HCT116 (cell line): ENCODE results near the gene SF1. TPM values are rescaled to one million over a fixed set of nuclear protein-coding genes. Genes with fewer than 3 reads are reported as not detected.

ENCODE experiments used
- ATAC-seq: fragments of 200-7000 bp; cut with Tn5 transposase; 2 replicates; pipeline ENCODE4 v1.9.1; 2020; ENCODE audit warnings: mild to moderate bottlenecking, moderate library complexity
- BruUV-seq: library from RNA; stranded (reverse); fragments of 400-500 nt; replicated peaks from 2 replicates; lab custom pipeline; 2021; lab: Mats Ljungman, UMichigan
- CTCF ChIA-PET: fragments of 300-600 bp; sonication (Branson Sonifier 250); formaldehyde crosslinking; loops from one replicate; lab custom pipeline; 2021; ENCODE audit warnings: antibody characterized with exemption; lab: Charles Lee
- POLR2A ChIA-PET: fragments of 300-600, 350-600 bp; sonication (Branson Sonifier 250); formaldehyde crosslinking; loops from one replicate; lab custom pipeline; 2021; ENCODE audit warnings: antibody characterized with exemption; lab: Charles Lee
- RAD21 ChIA-PET, 2 experiments: fragments of 300-600 bp; sonication (Branson Sonifier 250); formaldehyde crosslinking; loops; one replicate each; lab custom pipeline; 2023; ENCODE audit warnings: low total read pairs in 2 of 2; ENCODE audit not compliant: uncharacterized antibody in 2 of 2, unreplicated experiment in 2 of 2, low non-redundant PET in 1 of 2; lab: Charles Lee
- DNase-seq: peaks from one replicate; pipeline ENCODE4 v3.0.0-alpha.2; 2010; ENCODE audit warnings: low read depth, low spot score
- H2AFZ ChIP-seq: fragments of 200-600 bp; shearing (Covaris generic), sonication (generic); 2 replicates; pipeline ENCODE4 v1.6.1; 2017; ENCODE audit warnings: low read depth, mixed run types, mixed read lengths, antibody characterized with exemption, low read length; ENCODE audit not compliant: poor library complexity, severe bottlenecking
- H3K27ac ChIP-seq: 2 replicates; pipeline ENCODE4 v1.5.1; 2012; ENCODE audit warnings: low read depth, low read length
- H3K27me3 ChIP-seq: fragments of 200-600 bp; sonication (generic); 2 replicates; pipeline ENCODE4 v1.6.1; 2016; ENCODE audit warnings: mixed run types, low read length, mixed read lengths; ENCODE audit not compliant: insufficient read depth
- H3K36me3 ChIP-seq, 2 experiments: fragments of 200-500 bp in 1 of 2; fragments of 200-600 bp in 1 of 2; sonication (Bioruptor generic) in 1 of 2; sonication (generic) in 1 of 2; 2 replicates each; pipeline versions ENCODE4 v1.5.1 to v1.6.1; 2014 to 2016; ENCODE audit warnings: low read length in 2 of 2, inconsistent platforms in 1 of 2, mixed read lengths in 1 of 2, mixed run types in 1 of 2; ENCODE audit not compliant: insufficient read depth in 2 of 2, control insufficient read depth in 1 of 2
- H3K4me1 ChIP-seq, 2 experiments: fragments of 200-600 bp in 1 of 2; sonication (generic) in 1 of 2; 2 replicates each; pipeline versions ENCODE4 v1.5.1 to v1.6.1; 2012 to 2017; ENCODE audit warnings: low read length in 2 of 2, inconsistent platforms in 1 of 2, mild to moderate bottlenecking in 1 of 2, mixed read lengths in 1 of 2, mixed run types in 1 of 2, moderate library complexity in 1 of 2; ENCODE audit not compliant: insufficient read depth in 2 of 2, control insufficient read depth in 1 of 2
- H3K4me2 ChIP-seq: fragments of 200-600 bp; sonication (generic); 2 replicates; pipeline ENCODE4 v1.6.1; 2017; ENCODE audit warnings: mixed run types, low read length, mixed read lengths
- H3K4me3 ChIP-seq, 2 experiments: fragments of 200-600 bp in 1 of 2; sonication (generic) in 1 of 2; replicated peaks in 1 of 2; 2 replicates each; pipeline ENCODE4 v1.5.1; 2011 to 2016; ENCODE audit warnings: low read length in 2 of 2, control low read depth in 1 of 2, low read depth in 1 of 2, mild to moderate bottlenecking in 1 of 2, mixed read lengths in 1 of 2, mixed run types in 1 of 2
- H3K79me2 ChIP-seq: fragments of 200-600 bp; sonication (generic); 2 replicates; pipeline ENCODE4 v1.6.1; 2017; ENCODE audit warnings: mild to moderate bottlenecking, mixed run types, low read length, moderate library complexity, mixed read lengths; ENCODE audit not compliant: insufficient read depth
- H3K9ac ChIP-seq: fragments of 200-600 bp; sonication (generic); 2 replicates; pipeline ENCODE4 v1.6.1; 2016; ENCODE audit warnings: low read length, mixed read lengths
- H3K9me2 ChIP-seq: fragments of 200-600 bp; sonication (generic), shearing (Covaris generic); 2 replicates; pipeline ENCODE4 v1.6.1; 2017; ENCODE audit warnings: mixed run types, mild to moderate bottlenecking, moderate library complexity; ENCODE audit not compliant: insufficient read depth
- H3K9me3 ChIP-seq, 2 experiments: fragments of 200-500 bp in 1 of 2; fragments of 200-600 bp in 1 of 2; sonication (Bioruptor generic) in 1 of 2; sonication (generic) in 1 of 2; 2 replicates each; pipeline ENCODE4 v1.6.1; 2014 to 2017; ENCODE audit warnings: low read length in 2 of 2, mixed read lengths in 2 of 2, inconsistent platforms in 1 of 2, low read depth in 1 of 2, mild to moderate bottlenecking in 1 of 2, mixed run types in 1 of 2, moderate library complexity in 1 of 2; ENCODE audit not compliant: control insufficient read depth in 1 of 2, insufficient read depth in 1 of 2
- H4K20me1 ChIP-seq: fragments of 200-600 bp; sonication (generic), shearing (Covaris generic); 2 replicates; pipeline ENCODE4 v1.6.1; 2017; ENCODE audit warnings: mixed run types, mild to moderate bottlenecking, moderate library complexity; ENCODE audit not compliant: insufficient read depth
- ATF3 ChIP-seq: IDR thresholded peaks from 2 replicates; pipeline ENCODE4 v1.6.1; 2012
- CEBPB ChIP-seq: IDR thresholded peaks from 2 replicates; pipeline ENCODE4 v1.6.1; 2012; ENCODE audit warnings: low read depth
- CTCF ChIP-seq, 3 experiments: fragments of 200-600 bp in 1 of 3; sonication (generic) in 1 of 3; IDR thresholded peaks in 2 of 3; conservative IDR thresholded peaks in 1 of 3; 2 replicates each; pipeline ENCODE4 v1.5.1; 2012 to 2017; ENCODE audit warnings: low read depth in 2 of 3, low read length in 2 of 3, antibody characterized with exemption in 1 of 3, borderline replicate concordance in 1 of 3, control low read depth in 1 of 3, mild to moderate bottlenecking in 1 of 3, mixed read lengths in 1 of 3, mixed run types in 1 of 3, moderate library complexity in 1 of 3; ENCODE audit not compliant: insufficient read depth in 1 of 3
- EGR1 ChIP-seq: IDR thresholded peaks from 2 replicates; pipeline ENCODE4 v1.6.1; 2012; ENCODE audit warnings: low read depth
- POLR2AphosphoS5 ChIP-seq: IDR thresholded peaks from 2 replicates; pipeline ENCODE4 v1.6.1; 2011; ENCODE audit warnings: mild to moderate bottlenecking, low read depth, low read length, moderate library complexity
- RAD21 ChIP-seq: IDR thresholded peaks from 2 replicates; pipeline ENCODE4 v1.6.1; 2012; ENCODE audit warnings: low read depth, mild to moderate bottlenecking
- REST ChIP-seq: IDR thresholded peaks from 2 replicates; pipeline ENCODE4 v1.6.1; 2012; ENCODE audit warnings: low read depth
- TCF7L2 ChIP-seq: IDR thresholded peaks from 2 replicates; pipeline ENCODE4 v1.7.0; 2011; ENCODE audit warnings: borderline replicate concordance, inconsistent platforms; ENCODE audit not compliant: insufficient read depth, insufficient read length; ENCODE audit errors: extremely low read depth
- ZBTB33 ChIP-seq: IDR thresholded peaks from 2 replicates; pipeline ENCODE4 v1.6.1; 2011; ENCODE audit warnings: mild to moderate bottlenecking, low read length, moderate library complexity; ENCODE audit not compliant: insufficient replicate concordance; ENCODE audit errors: extremely low read depth
- ZFX ChIP-seq: fragments of 450-650 bp; IDR thresholded peaks from 2 replicates; pipeline ENCODE4 v1.6.1; 2017
- intact Hi-C: fragments of 100-400 bp; cut with micrococcal nuclease; formaldehyde crosslinking; loops from 2 replicates; pipeline ENCODE4 v1.10.0; 2022
- total RNA-seq: library from RNA; stranded (reverse); gene quantifications from one replicate; pipeline ENCODE4 v1.2.1, GENCODE V29; 2021; ENCODE audit not compliant: unreplicated experiment

The SF1 gene
- total RNA-seq, 1 experiment from 2014 or later: 403 TPM

- CTCF ChIA-PET: no interaction called here
- Histone ChIP-seq H3K79me2 (peaks cover 92% of the 10 kb centered on the region), H3K4me3 (no peak overlapping the region), H3K9ac (no peak overlapping the region), H4K20me1 (peaks cover 57% of the 10 kb centered on the region; the same call in 1 of the 2 replicates), H3K9me2 (no peaks in the 10 kb centered on the region), H3K9me3 (no peaks in the 10 kb centered on the region), H3K4me2 (no peak overlapping the region), H3K27ac (no peak overlapping the region), H3K27me3 (no peaks in the 10 kb centered on the region)
- no TSS peak for BruUV-seq
- no peak for ATAC-seq
- RAD21 ChIA-PET: no interaction called here
- POLR2A ChIA-PET: no interaction called here
- intact Hi-C loops: no loop called here
- TF ChIP-seq POLR2AphosphoS5 (no peak), EGR1 (no peak), ATF3 (no peak), CEBPB (no peak), TCF7L2 (no peak), ZFX (no peak), CTCF (IDR thresholded peaks at IDR 0.05 in 2 of 3, conservative IDR thresholded peaks at IDR 0.05 in 1 of 3; ENCODE audit: borderline replicate concordance in 1 of 3, insufficient read depth in 1 of 3, low read depth in 2 of 3, low read length in 2 of 3) (no peak), REST (no peak), RAD21 (no peak), ZBTB33 (no peak)
- TF ChIP-seq, all 23 proteins: peak for 0
- peaks cover 91 to 95% of the 10 kb centered on the region in 2 experiments for H3K36me3 ChIP-seq
- H2AFZ ChIP-seq: no peak overlapping the region
- no peaks in the 10 kb centered on the region for H3K4me1 ChIP-seq
- DNase-seq: no peak
These were observed 9.1 kb downstream of the SF1 start for GRCh38 chr11:64769283-64769682.
